ENCODE data around the gene ABI1. TPM values are rescaled to one million over a fixed set of nuclear protein-coding genes. Genes with fewer than 3 reads are reported as not detected.
A peak's percentile ranks its signal among the peaks of the same experiment; 100 is the strongest.

Gene ABI1
- total RNA-seq, 1 experiment from 2014 or later = 95.8 TPM

- no peaks in the 10 kb centered on the region for H3K9me3 ChIP-seq
- peaks cover 15% of the 10 kb centered on the region for H3K4me1 ChIP-seq
- intact Hi-C loops (cut with micrococcal nuclease; ENCODE audit: unreplicated experiment) = no loop called here
- no peak for TF ChIP-seq CTCF (IDR thresholded peaks at IDR 0.05; ENCODE audit: insufficient read depth in 1 of 2, low read depth in 1 of 2, low read length in 1 of 2, severe bottlenecking in 1 of 2, unreplicated experiment in 1 of 2)
- Mint-ChIP-seq H3K4me3 (ENCODE audit: unreplicated experiment) (no peak overlapping the region), H3K9me3 (ENCODE audit: unreplicated experiment) (no peaks in the 10 kb centered on the region), H3K27me3 (ENCODE audit: insufficient read depth, unreplicated experiment) (no peaks in the 10 kb centered on the region), H3K36me3 (ENCODE audit: insufficient read depth, unreplicated experiment) (peaks cover 57% of the 10 kb centered on the region), H3K27ac (ENCODE audit: unreplicated experiment) (no peak overlapping the region), H3K4me1 (ENCODE audit: low read depth, unreplicated experiment) (peaks cover 27% of the 10 kb centered on the region)
- no peak for DNase-seq
- no peaks in the 10 kb centered on the region for H3K27me3 ChIP-seq (replicated peaks; ENCODE audit: control insufficient read depth, insufficient read depth, low read length)
- BruUV-seq (replicated peaks) = no TSS peak
- H3K36me3 ChIP-seq (ENCODE audit: control insufficient read depth, insufficient read depth, low read length) = peaks cover 4% of the 10 kb centered on the region
- H3K4me3 ChIP-seq (ENCODE audit: low read depth, low read length) = no peak overlapping the region
- ChIA-PET POLR2A (no interaction called here), CTCF (no interaction called here)
Observed at GRCh38 chr10:26717476-26717875, 143.3 kb downstream of the ABI1 start.

- CTCF ChIA-PET = interaction anchor here (1.4 to 1.9 kb wide), 2 partner anchors 11 to 18 kb away, joined by 3 to 7 read pairs; no protein-coding TSS in a partner anchor
- no peaks in the 10 kb centered on the region for H3K9me3 ChIP-seq
- no peaks in the 10 kb centered on the region for H3K27me3 Mint-ChIP-seq (ENCODE audit: insufficient read depth, unreplicated experiment)
- H3K36me3 ChIP-seq (ENCODE audit: control insufficient read depth, insufficient read depth, low read length) = peaks cover 4% of the 10 kb centered on the region
- H3K27ac Mint-ChIP-seq (ENCODE audit: unreplicated experiment) = peak overlapping the region; percentile 56
- POLR2A ChIA-PET = interaction anchor here (0.6 kb wide), 1 partner anchor 8 kb away, joined by 4 read pairs; no protein-coding TSS in a partner anchor
- intact Hi-C loops (cut with micrococcal nuclease; ENCODE audit: unreplicated experiment) = loop anchor here (2.0 kb wide), 1 partner anchor 18 kb away; the partner anchor contains the start of gene PDSS1
- H3K4me1 Mint-ChIP-seq (ENCODE audit: low read depth, unreplicated experiment) = peaks cover 27% of the 10 kb centered on the region
- no peak overlapping the region for H3K4me3 ChIP-seq (ENCODE audit: low read depth, low read length)
- no TSS peak for BruUV-seq (replicated peaks)
- H3K36me3 Mint-ChIP-seq (ENCODE audit: insufficient read depth, unreplicated experiment) = peaks cover 42% of the 10 kb centered on the region
- H3K27me3 ChIP-seq (replicated peaks; ENCODE audit: control insufficient read depth, insufficient read depth, low read length) = no peaks in the 10 kb centered on the region
- DNase-seq = no peak
- no peaks in the 10 kb centered on the region for H3K9me3 Mint-ChIP-seq (ENCODE audit: unreplicated experiment)
- no peak for TF ChIP-seq CTCF (IDR thresholded peaks at IDR 0.05; ENCODE audit: insufficient read depth in 1 of 2, low read depth in 1 of 2, low read length in 1 of 2, severe bottlenecking in 1 of 2, unreplicated experiment in 1 of 2)
- H3K4me1 ChIP-seq = peaks cover 15% of the 10 kb centered on the region
- no peak overlapping the region for H3K4me3 Mint-ChIP-seq (ENCODE audit: unreplicated experiment)
Observed at GRCh38 chr10:26715137-26715487, 145.6 kb downstream of the ABI1 start.

GRCh38 chr10:26714415-26715136 lies 146.2 kb downstream of the ABI1 start:
- Mint-ChIP-seq H3K9me3 (ENCODE audit: unreplicated experiment) (no peaks in the 10 kb centered on the region), H3K4me1 (ENCODE audit: low read depth, unreplicated experiment) (peaks cover 27% of the 10 kb centered on the region), H3K36me3 (ENCODE audit: insufficient read depth, unreplicated experiment) (peaks cover 37% of the 10 kb centered on the region), H3K4me3 (ENCODE audit: unreplicated experiment) (no peak overlapping the region), H3K27ac (ENCODE audit: unreplicated experiment) (peak overlapping the region; percentile 56), H3K27me3 (ENCODE audit: insufficient read depth, unreplicated experiment) (no peaks in the 10 kb centered on the region)
- Histone ChIP-seq H3K4me3 (ENCODE audit: low read depth, low read length) (no peak overlapping the region), H3K36me3 (ENCODE audit: control insufficient read depth, insufficient read depth, low read length) (peaks cover 4% of the 10 kb centered on the region), H3K9me3 (no peaks in the 10 kb centered on the region), H3K27me3 (replicated peaks; ENCODE audit: control insufficient read depth, insufficient read depth, low read length) (no peaks in the 10 kb centered on the region), H3K4me1 (peaks cover 15% of the 10 kb centered on the region)
- BruUV-seq (replicated peaks) = TSS peak; percentile 21
- intact Hi-C loops (cut with micrococcal nuclease; ENCODE audit: unreplicated experiment) = loop anchor here (2.0 kb wide), 1 partner anchor 18 kb away; the partner anchor contains the start of gene PDSS1
- TF ChIP-seq CTCF (IDR thresholded peaks at IDR 0.05; ENCODE audit: insufficient read depth in 1 of 2, low read depth in 1 of 2, low read length in 1 of 2, severe bottlenecking in 1 of 2, unreplicated experiment in 1 of 2) = no peak
- peak; percentile 59 to 81 for DNase-seq
- CTCF ChIA-PET = interaction anchor here (0.7 to 1.9 kb wide), 3 partner anchors 12 to 81 kb away, joined by 3 to 7 read pairs (median 4); no protein-coding TSS in a partner anchor
- POLR2A ChIA-PET = no interaction called here

All from Caco-2 (cell line).